GM12878 (cell line): ENCODE data around the gene DIS3L2. TPM values are rescaled to one million over a fixed set of nuclear protein-coding genes. Genes with fewer than 3 reads are reported as not detected.
A peak's percentile ranks its signal among the peaks of the same experiment; 100 is the strongest.

Experiments used
- ASH2L ChIP-seq: fragments of 300-600, 200-600 bp; sonication (generic); IDR thresholded peaks from 2 replicates; pipeline ENCODE4 v1.6.1; 2017; ENCODE audit warnings: low read depth, mild to moderate bottlenecking, borderline replicate concordance
- BRCA1 ChIP-seq: IDR thresholded peaks from 2 replicates; pipeline ENCODE4 v1.6.1; 2011; ENCODE audit warnings: low read depth, low read length, improper control_type of control experiment
- CREB1 ChIP-seq: IDR thresholded peaks from 2 replicates; pipeline ENCODE4 v1.6.1; 2012; ENCODE audit warnings: low read depth, mild to moderate bottlenecking, inconsistent platforms
- ESRRA ChIP-seq: IDR thresholded peaks from 2 replicates; pipeline ENCODE4 v1.6.1; 2012; ENCODE audit warnings: mild to moderate bottlenecking, low read length, improper control_type of control experiment
- KAT2A ChIP-seq: conservative IDR thresholded peaks from 2 replicates; pipeline ENCODE4 v1.6.1; 2011; ENCODE audit warnings: low read depth, low read length; ENCODE audit not compliant: control insufficient read depth
- KLF5 ChIP-seq: fragments of 450-650 bp; IDR thresholded peaks from 2 replicates; pipeline ENCODE4 v1.6.1; 2014; ENCODE audit warnings: mild to moderate bottlenecking; ENCODE audit not compliant: partially characterized antibody
- NR2F1 ChIP-seq: fragments of 450-650 bp; conservative IDR thresholded peaks from 2 replicates; pipeline ENCODE4 v1.6.1; 2017; ENCODE audit warnings: mild to moderate bottlenecking
- POLR2AphosphoS2 ChIP-seq: IDR thresholded peaks from 2 replicates; pipeline ENCODE4 v1.6.1; 2011; ENCODE audit warnings: low read depth, mild to moderate bottlenecking, low read length, improper control_type of control experiment, moderate library complexity
- RAD21 ChIP-seq: IDR thresholded peaks from 2 replicates; pipeline ENCODE4 v1.6.1; 2011; ENCODE audit warnings: mild to moderate bottlenecking, low read depth, low read length, moderate library complexity; ENCODE audit not compliant: insufficient read depth
- RAD51 ChIP-seq: fragments of 450-650 bp; IDR thresholded peaks from 2 replicates; pipeline ENCODE4 v1.6.1; 2016; ENCODE audit warnings: moderate library complexity, mild to moderate bottlenecking, inconsistent platforms
- RELB ChIP-seq: fragments of 450-650 bp; IDR thresholded peaks from 2 replicates; pipeline ENCODE4 v1.6.1; 2017; ENCODE audit warnings: low read depth, mild to moderate bottlenecking, moderate library complexity
- SKIL ChIP-seq: fragments of 450-650 bp; IDR thresholded peaks from 2 replicates; pipeline ENCODE4 v1.6.1; 2017; ENCODE audit warnings: mild to moderate bottlenecking, low read depth, inconsistent platforms; ENCODE audit not compliant: poor library complexity, severe bottlenecking
- SMAD1 ChIP-seq: fragments of 450-650 bp; IDR thresholded peaks from 2 replicates; pipeline ENCODE4 v1.6.1; 2018; ENCODE audit warnings: mild to moderate bottlenecking, low read depth; ENCODE audit not compliant: partially characterized antibody
- SREBF1 ChIP-seq: IDR thresholded peaks from 2 replicates; pipeline ENCODE4 v1.6.1; 2012; ENCODE audit warnings: mild to moderate bottlenecking, low read length
- SRF ChIP-seq, 2 experiments: IDR thresholded peaks; 2 replicates each; pipeline ENCODE4 v1.6.1; 2011; ENCODE audit warnings: low read depth in 2 of 2, low read length in 2 of 2, mild to moderate bottlenecking in 1 of 2, moderate library complexity in 1 of 2
- ZNF274 ChIP-seq: IDR thresholded peaks from one replicate; pipeline ENCODE4 v1.8.0; 2011; ENCODE audit not compliant: insufficient read length, insufficient read depth
- ZNF384 ChIP-seq: IDR thresholded peaks from 2 replicates; pipeline ENCODE4 v1.6.1; 2012; ENCODE audit warnings: low read depth, mild to moderate bottlenecking, low read length, improper control_type of control experiment, borderline replicate concordance
- ZNF622 ChIP-seq: fragments of 450-650 bp; IDR thresholded peaks from 2 replicates; pipeline ENCODE4 v1.6.1; 2017; ENCODE audit warnings: mild to moderate bottlenecking, inconsistent platforms
- polyA plus RNA-seq, 11 experiments: library from polyadenylated mRNA; depleted of rRNA in 4 of 11; unstranded in 6 of 11; stranded (reverse) in 5 of 11; fragments of >200 nt; fragmentation: Nextera tagmentation in 4 of 11; fragmentation: Illumina TruSeq in 1 of 11; extraction: Ambion mirVana in 4 of 11; extraction: Trizol in 1 of 11; gene quantifications; 1 replicate in 1 of 11; 2 replicates in 10 of 11; pipeline versions ENCODE4 v1.2.1 to v1.2.3, GENCODE V29; 2011 to 2016; ENCODE audit warnings: inconsistent platforms in 2 of 11, missing spikeins in 2 of 11, low read depth in 1 of 11
- total RNA-seq, 4 experiments: library from RNA; depleted of rRNA in 3 of 4; stranded (reverse); fragments of >200 nt in 3 of 4; fragmentation: Illumina TruSeq in 1 of 4; extraction: Trizol in 1 of 4; gene quantifications; 2 replicates each; pipeline versions ENCODE4 v1.2.1 to v1.2.3, GENCODE V29; 2013 to 2021
- TF ChIP-seq, protein P1 (sequence below): IDR thresholded peaks from 2 replicates; pipeline ENCODE4 v1.6.1; 2012; ENCODE audit warnings: improper control_type of control experiment, low read depth, low read length; ENCODE audit not compliant: insufficient replicate concordance
- TF ChIP-seq, protein P2 (sequence below): IDR thresholded peaks from 2 replicates; pipeline ENCODE4 v1.6.1; 2012; ENCODE audit warnings: low read depth, low read length, improper control_type of control experiment

DIS3L2 gene
- total and polyA plus RNA-seq, 10 of the 15 experiments (the other 5 are each of a cell fraction or from before 2014, with no cell fraction given) = 3.5 to 27.1 (median 16.0) TPM

- TF ChIP-seq SKIL (no peak), KAT2A (no peak), KLF5 (peak; percentile 33), RAD51 (no peak), ESRRA (peak; percentile 47; the same call in 1 of the 2 replicates), ZNF384 (no peak), RAD21 (no peak), POLR2AphosphoS2 (no peak), CREB1 (peak; percentile 65; the same call in 1 of the 2 replicates), SMAD1 (no peak), SREBF1 (peak; percentile 70; the same call in 1 of the 2 replicates), NR2F1 (peak; percentile 74), ZNF622 (no peak), ZNF274 (no peak), RELB (peak; percentile 48; the same call in 1 of the 2 replicates), ASH2L (peak; percentile 97), SRF (IDR thresholded peaks at IDR 0.05; ENCODE audit: low read depth in 2 of 2, low read length in 2 of 2) (0 out of 4 replicates have a peak, but pooled peaks of 1 of the 2 experiments have one; percentile 11), BRCA1 (no peak)
- TF ChIP-seq, protein P1, sequence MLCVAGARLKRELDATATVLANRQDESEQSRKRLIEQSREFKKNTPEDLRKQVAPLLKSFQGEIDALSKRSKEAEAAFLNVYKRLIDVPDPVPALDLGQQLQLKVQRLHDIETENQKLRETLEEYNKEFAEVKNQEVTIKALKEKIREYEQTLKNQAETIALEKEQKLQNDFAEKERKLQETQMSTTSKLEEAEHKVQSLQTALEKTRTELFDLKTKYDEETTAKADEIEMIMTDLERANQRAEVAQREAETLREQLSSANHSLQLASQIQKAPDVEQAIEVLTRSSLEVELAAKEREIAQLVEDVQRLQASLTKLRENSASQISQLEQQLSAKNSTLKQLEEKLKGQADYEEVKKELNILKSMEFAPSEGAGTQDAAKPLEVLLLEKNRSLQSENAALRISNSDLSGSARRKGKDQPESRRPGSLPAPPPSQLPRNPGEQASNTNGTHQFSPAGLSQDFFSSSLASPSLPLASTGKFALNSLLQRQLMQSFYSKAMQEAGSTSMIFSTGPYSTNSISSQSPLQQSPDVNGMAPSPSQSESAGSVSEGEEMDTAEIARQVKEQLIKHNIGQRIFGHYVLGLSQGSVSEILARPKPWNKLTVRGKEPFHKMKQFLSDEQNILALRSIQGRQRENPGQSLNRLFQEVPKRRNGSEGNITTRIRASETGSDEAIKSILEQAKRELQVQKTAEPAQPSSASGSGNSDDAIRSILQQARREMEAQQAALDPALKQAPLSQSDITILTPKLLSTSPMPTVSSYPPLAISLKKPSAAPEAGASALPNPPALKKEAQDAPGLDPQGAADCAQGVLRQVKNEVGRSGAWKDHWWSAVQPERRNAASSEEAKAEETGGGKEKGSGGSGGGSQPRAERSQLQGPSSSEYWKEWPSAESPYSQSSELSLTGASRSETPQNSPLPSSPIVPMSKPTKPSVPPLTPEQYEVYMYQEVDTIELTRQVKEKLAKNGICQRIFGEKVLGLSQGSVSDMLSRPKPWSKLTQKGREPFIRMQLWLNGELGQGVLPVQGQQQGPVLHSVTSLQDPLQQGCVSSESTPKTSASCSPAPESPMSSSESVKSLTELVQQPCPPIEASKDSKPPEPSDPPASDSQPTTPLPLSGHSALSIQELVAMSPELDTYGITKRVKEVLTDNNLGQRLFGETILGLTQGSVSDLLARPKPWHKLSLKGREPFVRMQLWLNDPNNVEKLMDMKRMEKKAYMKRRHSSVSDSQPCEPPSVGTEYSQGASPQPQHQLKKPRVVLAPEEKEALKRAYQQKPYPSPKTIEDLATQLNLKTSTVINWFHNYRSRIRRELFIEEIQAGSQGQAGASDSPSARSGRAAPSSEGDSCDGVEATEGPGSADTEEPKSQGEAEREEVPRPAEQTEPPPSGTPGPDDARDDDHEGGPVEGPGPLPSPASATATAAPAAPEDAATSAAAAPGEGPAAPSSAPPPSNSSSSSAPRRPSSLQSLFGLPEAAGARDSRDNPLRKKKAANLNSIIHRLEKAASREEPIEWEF = no peak
- TF ChIP-seq, protein P2, sequence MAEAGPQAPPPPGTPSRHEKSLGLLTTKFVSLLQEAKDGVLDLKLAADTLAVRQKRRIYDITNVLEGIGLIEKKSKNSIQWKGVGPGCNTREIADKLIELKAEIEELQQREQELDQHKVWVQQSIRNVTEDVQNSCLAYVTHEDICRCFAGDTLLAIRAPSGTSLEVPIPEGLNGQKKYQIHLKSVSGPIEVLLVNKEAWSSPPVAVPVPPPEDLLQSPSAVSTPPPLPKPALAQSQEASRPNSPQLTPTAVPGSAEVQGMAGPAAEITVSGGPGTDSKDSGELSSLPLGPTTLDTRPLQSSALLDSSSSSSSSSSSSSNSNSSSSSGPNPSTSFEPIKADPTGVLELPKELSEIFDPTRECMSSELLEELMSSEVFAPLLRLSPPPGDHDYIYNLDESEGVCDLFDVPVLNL = no peak
These were observed at the start of gene DIS3L2 (continued) for GRCh38 chr2:231961349-231962166.
